Mesenteric fat pad (tissue), 1 donor: ENCODE results near the gene TTI1. TPM values are rescaled to one million over a fixed set of nuclear protein-coding genes. Genes with fewer than 3 reads are reported as not detected.
A peak's percentile ranks its signal among the peaks of the same experiment; 100 is the strongest.

ENCODE experiments used
- DNase-seq: peaks from one replicate; pipeline ENCODE4 v3.0.0-alpha.2; 2020; ENCODE audit warnings: low spot score
- total RNA-seq: library from RNA; stranded (reverse); fragmentation: NEBNext Ultra II Directional; extraction: Animal tissue kit (Norgen Biotek cat#: 25700); gene quantifications from one replicate; pipeline ENCODE4 v1.2.1, GENCODE V29; 2021
- donor health status: DM: yes; HTN: yes; CAD: no.

Gene TTI1
- total RNA-seq, 1 donor from 2014 or later = 10.9 TPM

GRCh38 chr20:37939701-37940560 is 93.3 kb downstream of the TTI1 start:
- DNase-seq = peak; percentile 74

GRCh38 chr20:37938954-37939353 is 94.3 kb downstream of the TTI1 start:
- peak; percentile 24 for DNase-seq

GRCh38 chr20:37938181-37938750 is 95.0 kb downstream of the TTI1 start:
- DNase-seq = peak; percentile 84

- peak; percentile 49 for DNase-seq
Measured at GRCh38 chr20:37937686-37938085, 95.6 kb downstream of the TTI1 start.

- DNase-seq = no peak
Measured at GRCh38 chr20:37936451-37936850, 96.8 kb downstream of the TTI1 start.

- no peak for DNase-seq
Measured at GRCh38 chr20:37936041-37936440, 97.2 kb downstream of the TTI1 start.

- no peak for DNase-seq
Measured at GRCh38 chr20:37935435-37935834, 97.8 kb downstream of the TTI1 start.

- DNase-seq = no peak
Measured at GRCh38 chr20:37934634-37935375, 98.5 kb downstream of the TTI1 start.

- no peak for DNase-seq
Measured at GRCh38 chr20:37933786-37934633, 99.2 kb downstream of the TTI1 start.

Other genes with a start within 250 kb of the TTI1 start
- 0.93 TPM for gene VSTM2L, start 130.3 kb downstream of the TTI1 start, total RNA-seq
- 24.4 TPM for gene RPRD1B, start 290 bp upstream of the TTI1 start, total RNA-seq
- gene TGM2, start 131.8 kb upstream of the TTI1 start, total RNA-seq = 131 TPM
- gene KIAA1755, start 227.3 kb upstream of the TTI1 start, total RNA-seq = 5.6 TPM